PFSK-1 (cell line): ENCODE measurements around the gene KCNN2.

Experiments
- POLR2AphosphoS5 ChIP-seq: IDR thresholded peaks from 2 replicates; pipeline ENCODE4 v1.6.1; 2012; ENCODE audit warnings: low read depth, mild to moderate bottlenecking, control low read depth, low read length, moderate library complexity
- TAF1 ChIP-seq: IDR thresholded peaks from 2 replicates; pipeline ENCODE4 v1.6.1; 2012; ENCODE audit warnings: low read length, control low read depth, borderline replicate concordance; ENCODE audit not compliant: insufficient read depth

GRCh38 chr5:114355086-114355830, 6.6 kb upstream of the KCNN2 start:
- TF ChIP-seq POLR2AphosphoS5 (no peak), TAF1 (no peak)
